Upper lobe of left lung (tissue), 6 donors: Measurements from ENCODE around the gene GPR137. TPM values are rescaled to one million over a fixed set of nuclear protein-coding genes. Genes with fewer than 3 reads are reported as not detected.
A peak's percentile ranks its signal among the peaks of the same experiment; 100 is the strongest.

Experiments
- ATAC-seq, 2 donors: fragments of 200-7000 bp; cut with Tn5 transposase; one replicate each; pipeline ENCODE4 v1.9.1; 2022; ENCODE audit warnings: mild to moderate bottlenecking in 2 of 2, moderate library complexity in 2 of 2; ENCODE audit not compliant: low FRiP score in 2 of 2
- DNase-seq, 2 donors: peaks; one replicate each; pipeline ENCODE4 v3.0.0-alpha.2; 2019 to 2020
- H3K27ac ChIP-seq, 4 donors: fragments of 200-600 bp; sonication (generic); one replicate each; pipeline ENCODE4 v1.5.1; 2016 to 2019
- H3K27me3 ChIP-seq, 4 donors: fragments of 200-600 bp; sonication (generic); one replicate each; pipeline ENCODE4 v1.5.1; 2017 to 2019
- H3K36me3 ChIP-seq, 4 donors: fragments of 200-600 bp; sonication (generic); one replicate each; pipeline ENCODE4 v1.5.1; 2016 to 2019
- H3K4me1 ChIP-seq, 4 donors: fragments of 200-600 bp; sonication (generic); one replicate each; pipeline ENCODE4 v1.5.1; 2018 to 2019
- H3K4me3 ChIP-seq, 4 donors: fragments of 200-600 bp; sonication (generic); one replicate each; pipeline ENCODE4 v1.5.1; 2017 to 2019; ENCODE audit warnings: mild to moderate bottlenecking in 2 of 4, moderate library complexity in 1 of 4
- H3K9me3 ChIP-seq, 4 donors: fragments of 200-600 bp; sonication (generic); one replicate each; pipeline ENCODE4 v1.5.1; 2018 to 2019
- EP300 ChIP-seq, 4 donors: sonication (generic); formaldehyde crosslinking; IDR thresholded peaks; one replicate each; pipeline ENCODE4 v1.5.1; 2017; ENCODE audit warnings: antibody characterized with exemption in 4 of 4, control low read depth in 2 of 4
- POLR2A ChIP-seq, 4 donors: fragments of 450-650 bp; IDR thresholded peaks; one replicate each; pipeline ENCODE4 v1.5.1; 2016 to 2017; ENCODE audit warnings: antibody characterized with exemption in 4 of 4, mild to moderate bottlenecking in 2 of 4
- POLR2AphosphoS5 ChIP-seq, 2 donors: sonication (generic); formaldehyde crosslinking; IDR thresholded peaks; one replicate each; pipeline ENCODE4 v1.5.1; 2017; ENCODE audit warnings: antibody characterized with exemption in 2 of 2
- WGBS, 2 donors: methylation state at CpG; one replicate each; pipeline ENCODE4 v1.1.5; 2017 to 2018; 5-methylcytosine and 5-hydroxymethylcytosine counted together
- total RNA-seq, 6 donors: library from RNA; depleted of rRNA in 4 of 6; stranded (reverse); fragments of >200 nt in 4 of 6; gene quantifications; one replicate each; pipeline versions ENCODE4 v1.1.0 to v1.2.1, GENCODE V29; 2016 to 2021
- TF ChIP-seq, protein P1 (sequence below), 6 experiments: fragments of 450-650 bp in 4 of 6; fragments of 200-600 bp in 2 of 6; sonication (generic) in 2 of 6; IDR thresholded peaks; one replicate each; pipeline ENCODE4 v1.5.1; 2016 to 2019; ENCODE audit warnings: antibody characterized with exemption in 6 of 6
- donor health status: DM: no; HTN: no; CAD: no; lungs with moderate emphysema.
- donor health status: DM: no; HTN: yes; CAD: no; lungs with severe emphysema.

Gene GPR137
- total RNA-seq, 6 donors from 2014 or later, result 7.3 to 48.1 (median 27.0) TPM

DNA sequence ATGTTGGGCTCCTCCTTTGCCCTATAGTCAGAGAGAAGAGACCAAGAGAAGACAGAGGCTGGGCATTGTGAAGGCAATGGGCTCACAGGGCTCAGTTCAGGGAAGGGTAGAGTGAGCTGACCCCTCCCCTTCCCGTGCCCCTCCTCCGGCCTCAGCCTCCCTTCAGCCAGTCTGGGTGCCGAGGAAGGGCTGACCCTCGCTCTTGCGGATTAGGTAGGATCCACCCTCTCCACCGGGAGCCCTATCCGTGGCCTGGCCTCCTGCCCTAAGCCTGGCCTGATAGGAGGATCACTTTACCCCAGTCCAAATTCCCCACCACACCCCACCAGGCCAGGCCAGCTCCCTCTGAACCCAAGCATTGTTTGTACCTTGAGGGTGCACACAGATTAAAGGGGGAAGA lies 37.1 kb upstream of the GPR137 start:
- Histone ChIP-seq H3K4me3 (no peak overlapping the region), H3K27ac (no peak overlapping the region), H3K9me3 (no peaks in the 10 kb centered on the region), H3K4me1 (peaks cover 41 to 61% (median 47%) of the 10 kb centered on the region in 4 donors), H3K27me3 (no peaks in the 10 kb centered on the region), H3K36me3 (peaks cover 0 to 8% (median 7%) of the 10 kb centered on the region in 4 donors)
- TF ChIP-seq, protein P1, sequence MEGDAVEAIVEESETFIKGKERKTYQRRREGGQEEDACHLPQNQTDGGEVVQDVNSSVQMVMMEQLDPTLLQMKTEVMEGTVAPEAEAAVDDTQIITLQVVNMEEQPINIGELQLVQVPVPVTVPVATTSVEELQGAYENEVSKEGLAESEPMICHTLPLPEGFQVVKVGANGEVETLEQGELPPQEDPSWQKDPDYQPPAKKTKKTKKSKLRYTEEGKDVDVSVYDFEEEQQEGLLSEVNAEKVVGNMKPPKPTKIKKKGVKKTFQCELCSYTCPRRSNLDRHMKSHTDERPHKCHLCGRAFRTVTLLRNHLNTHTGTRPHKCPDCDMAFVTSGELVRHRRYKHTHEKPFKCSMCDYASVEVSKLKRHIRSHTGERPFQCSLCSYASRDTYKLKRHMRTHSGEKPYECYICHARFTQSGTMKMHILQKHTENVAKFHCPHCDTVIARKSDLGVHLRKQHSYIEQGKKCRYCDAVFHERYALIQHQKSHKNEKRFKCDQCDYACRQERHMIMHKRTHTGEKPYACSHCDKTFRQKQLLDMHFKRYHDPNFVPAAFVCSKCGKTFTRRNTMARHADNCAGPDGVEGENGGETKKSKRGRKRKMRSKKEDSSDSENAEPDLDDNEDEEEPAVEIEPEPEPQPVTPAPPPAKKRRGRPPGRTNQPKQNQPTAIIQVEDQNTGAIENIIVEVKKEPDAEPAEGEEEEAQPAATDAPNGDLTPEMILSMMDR (IDR thresholded peaks at IDR 0.05), result no peak
- TF ChIP-seq POLR2A (IDR thresholded peaks at IDR 0.05) (no peak), EP300 (IDR thresholded peaks at IDR 0.05) (no peak), POLR2AphosphoS5 (IDR thresholded peaks at IDR 0.05) (no peak)
- no peak for DNase-seq
- ATAC-seq, result no peak
- WGBS, 2 donors, result 58 to 87% methylated on average over 3 to 7 of the region's 7 CpGs

GRCh38 chr11:64249038-64249437 lies 36.6 kb upstream of the GPR137 start:
- Histone ChIP-seq H3K9me3 (no peaks in the 10 kb centered on the region), H3K27ac (no peak overlapping the region), H3K4me1 (peaks cover 41 to 63% (median 49%) of the 10 kb centered on the region in 4 donors), H3K36me3 (peaks cover 0 to 4% (median 2%) of the 10 kb centered on the region in 4 donors), H3K4me3 (no peak overlapping the region), H3K27me3 (no peaks in the 10 kb centered on the region)
- 96 to 97% methylated on average over 3 to 4 of the region's 4 CpGs for WGBS, 2 donors
- TF ChIP-seq POLR2AphosphoS5 (IDR thresholded peaks at IDR 0.05) (no peak), EP300 (IDR thresholded peaks at IDR 0.05) (no peak), POLR2A (IDR thresholded peaks at IDR 0.05) (no peak)
- TF ChIP-seq, protein P1 (IDR thresholded peaks at IDR 0.05), result no peak
- no peak for ATAC-seq
- DNase-seq, result no peak

- TF ChIP-seq EP300 (IDR thresholded peaks at IDR 0.05), result no peak
- peaks cover 40 to 63% (median 49%) of the 10 kb centered on the region in 4 donors for H3K4me1 ChIP-seq
- peaks cover 0 to 8% (median 7%) of the 10 kb centered on the region in 4 donors for H3K36me3 ChIP-seq
- no peaks in the 10 kb centered on the region for H3K9me3 ChIP-seq
- ATAC-seq (no peak), DNase-seq (no peak)
- H3K27ac ChIP-seq, result no peak overlapping the region
- H3K27me3 ChIP-seq, result no peaks in the 10 kb centered on the region
- no peak overlapping the region for H3K4me3 ChIP-seq
- 91 to 97% methylated on average over 8 of the region's 8 CpGs for WGBS, 2 donors
Measured at GRCh38 chr11:64249563-64250414, 35.9 kb upstream of the GPR137 start.

DNA sequence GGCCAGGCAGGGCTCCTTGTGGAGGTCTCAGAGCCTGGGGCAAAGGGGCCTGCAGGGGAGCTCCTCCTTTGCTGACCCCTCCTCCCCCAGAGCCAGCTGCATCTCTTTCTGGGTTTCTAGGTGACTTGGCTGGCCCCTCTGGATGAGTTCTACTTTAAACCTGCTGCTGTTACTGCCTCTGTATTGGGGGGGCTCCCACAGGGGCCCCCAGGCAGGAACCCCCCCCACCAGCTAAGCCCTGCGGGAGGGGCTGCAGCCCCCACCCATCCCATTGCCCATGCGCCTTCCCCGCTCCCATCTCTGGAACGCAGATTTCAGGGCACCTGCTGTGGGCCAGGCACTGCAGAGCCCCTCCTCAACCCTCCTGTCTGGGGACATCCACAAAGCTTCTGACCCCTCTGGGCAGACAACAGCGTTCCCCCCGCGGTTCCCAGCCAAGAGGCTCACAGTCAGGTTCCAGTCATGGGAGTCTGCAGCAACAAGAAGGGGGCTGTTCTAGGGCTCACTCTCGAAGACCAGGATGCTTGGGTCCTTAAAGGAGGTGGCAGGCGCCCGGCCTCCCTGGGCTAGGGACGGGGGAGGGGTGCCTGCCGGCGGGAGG lies 35.1 kb upstream of the GPR137 start:
- ATAC-seq (no peak), DNase-seq (peak in 1 of 2 donors; percentile 46)

More for the DNA sequence above, 35.1 kb upstream of the GPR137 start:
- no peaks in the 10 kb centered on the region for H3K9me3 ChIP-seq
- H3K36me3 ChIP-seq, result peaks cover 0 to 15% (median 14%) of the 10 kb centered on the region in 4 donors
- peak overlapping the region in 1 of 4 donors; percentile 81 for H3K27ac ChIP-seq
- WGBS, 2 donors, result 0 to 26% methylated on average over 1 to 13 of the region's 13 CpGs
- peak overlapping the region in 3 of 4 donors; percentile 56 to 96 (median 90) for H3K4me3 ChIP-seq
- no peak for TF ChIP-seq EP300 (IDR thresholded peaks at IDR 0.05)
- no peak for TF ChIP-seq POLR2AphosphoS5 (IDR thresholded peaks at IDR 0.05)
- TF ChIP-seq POLR2A (IDR thresholded peaks at IDR 0.05), result no peak
- TF ChIP-seq, protein P1 (IDR thresholded peaks at IDR 0.05), result no peak
- no peaks in the 10 kb centered on the region for H3K27me3 ChIP-seq
- H3K4me1 ChIP-seq, result peaks cover 32 to 55% (median 42%) of the 10 kb centered on the region in 4 donors
